ENCODE data around the gene EBF3.

The EBF3 gene

GRCh38 chr10:129868449-129869035 is 95.5 kb downstream of the EBF3 start:
- DNase-seq, result no peak

GRCh38 chr10:129867631-129868179 is 96.4 kb downstream of the EBF3 start:
- DNase-seq, result no peak

GRCh38 chr10:129866894-129867293 is 97.2 kb downstream of the EBF3 start:
- DNase-seq, result no peak

GRCh38 chr10:129865960-129866359 is 98.1 kb downstream of the EBF3 start:
- DNase-seq, result no peak

- DNase-seq, result no peak
Observed at GRCh38 chr10:129865413-129865812, 98.7 kb downstream of the EBF3 start.

GRCh38 chr10:129864601-129865126 is 99.4 kb downstream of the EBF3 start:
- no peak for DNase-seq

- DNase-seq, result no peak
Observed at GRCh38 chr10:129864082-129864481, 100.0 kb downstream of the EBF3 start.

- no peak for DNase-seq
Observed at GRCh38 chr10:129863201-129863663, 100.8 kb downstream of the EBF3 start.

- no peak for DNase-seq
Observed at GRCh38 chr10:129861776-129862531, 102.1 kb downstream of the EBF3 start.

- DNase-seq, result no peak
Observed at GRCh38 chr10:129860396-129860795, 103.7 kb downstream of the EBF3 start.

GRCh38 chr10:129859536-129859935 is 104.5 kb downstream of the EBF3 start:
- no peak for DNase-seq

- no peak for DNase-seq
Observed at GRCh38 chr10:129857242-129857960, 106.7 kb downstream of the EBF3 start.

GRCh38 chr10:129855836-129856563 is 108.1 kb downstream of the EBF3 start:
- no peak for DNase-seq

GRCh38 chr10:129854796-129855705 is 109.0 kb downstream of the EBF3 start:
- no peak for DNase-seq

GRCh38 chr10:129854158-129854557 is 109.9 kb downstream of the EBF3 start:
- DNase-seq, result no peak

GRCh38 chr10:129853562-129853903 is 110.5 kb downstream of the EBF3 start:
- DNase-seq, result no peak

GRCh38 chr10:129852829-129853561 is 111.1 kb downstream of the EBF3 start:
- no peak for DNase-seq

- DNase-seq, result no peak
Observed at GRCh38 chr10:129851941-129852640, 112.0 kb downstream of the EBF3 start.

- no peak for DNase-seq
Observed at GRCh38 chr10:129850790-129851189, 113.3 kb downstream of the EBF3 start.

- DNase-seq, result no peak
Observed at GRCh38 chr10:129850316-129850715, 113.8 kb downstream of the EBF3 start.

All from hippocampal formation (tissue), 2 donors.